Measurements from ENCODE around the gene CALCOCO1.

DNA sequence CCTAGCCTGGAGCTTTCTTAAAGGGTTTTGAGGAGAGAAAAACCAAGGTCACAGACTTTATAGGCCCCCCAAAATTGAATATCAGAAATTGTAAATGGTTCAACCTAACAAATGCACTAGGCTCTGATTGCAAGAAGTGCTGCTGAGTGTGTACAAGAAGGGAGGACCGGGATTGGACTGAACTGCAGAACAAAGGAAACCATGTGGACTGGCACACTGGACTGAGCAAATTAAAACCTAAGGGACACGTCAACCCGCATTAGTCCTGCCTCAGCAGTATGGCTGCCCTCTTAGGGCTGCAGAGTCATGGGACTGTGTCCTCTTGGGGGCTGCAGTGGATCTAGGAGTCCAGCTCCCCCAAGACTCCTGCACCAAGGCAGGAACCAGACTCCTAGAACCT is 25.4 kb upstream of the CALCOCO1 start:
- TF ChIP-seq, protein P1, sequence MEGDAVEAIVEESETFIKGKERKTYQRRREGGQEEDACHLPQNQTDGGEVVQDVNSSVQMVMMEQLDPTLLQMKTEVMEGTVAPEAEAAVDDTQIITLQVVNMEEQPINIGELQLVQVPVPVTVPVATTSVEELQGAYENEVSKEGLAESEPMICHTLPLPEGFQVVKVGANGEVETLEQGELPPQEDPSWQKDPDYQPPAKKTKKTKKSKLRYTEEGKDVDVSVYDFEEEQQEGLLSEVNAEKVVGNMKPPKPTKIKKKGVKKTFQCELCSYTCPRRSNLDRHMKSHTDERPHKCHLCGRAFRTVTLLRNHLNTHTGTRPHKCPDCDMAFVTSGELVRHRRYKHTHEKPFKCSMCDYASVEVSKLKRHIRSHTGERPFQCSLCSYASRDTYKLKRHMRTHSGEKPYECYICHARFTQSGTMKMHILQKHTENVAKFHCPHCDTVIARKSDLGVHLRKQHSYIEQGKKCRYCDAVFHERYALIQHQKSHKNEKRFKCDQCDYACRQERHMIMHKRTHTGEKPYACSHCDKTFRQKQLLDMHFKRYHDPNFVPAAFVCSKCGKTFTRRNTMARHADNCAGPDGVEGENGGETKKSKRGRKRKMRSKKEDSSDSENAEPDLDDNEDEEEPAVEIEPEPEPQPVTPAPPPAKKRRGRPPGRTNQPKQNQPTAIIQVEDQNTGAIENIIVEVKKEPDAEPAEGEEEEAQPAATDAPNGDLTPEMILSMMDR (IDR thresholded peaks at IDR 0.05; ENCODE audit: low read depth, low read length, poor library complexity, severe bottlenecking), result no peak
- no peak for TF ChIP-seq EZH2phosphoT487 (IDR thresholded peaks at IDR 0.05; ENCODE audit: borderline replicate concordance, low read length)
